Uterus (tissue), 2 donors: Measurements from ENCODE around the gene EYA3.

Source experiments
- CTCF ChIP-seq, 4 experiments: fragments of 200-600 bp in 2 of 4; fragments of 450-650 bp in 2 of 4; sonication (generic) in 2 of 4; IDR thresholded peaks; one replicate each; pipeline ENCODE4 v1.5.1; 2016 to 2019; ENCODE audit warnings: antibody characterized with exemption in 4 of 4, mild to moderate bottlenecking in 2 of 4, moderate library complexity in 1 of 4
- POLR2A ChIP-seq, 2 donors: fragments of 450-650 bp; IDR thresholded peaks; one replicate each; pipeline ENCODE4 v1.6.1; 2016; ENCODE audit warnings: antibody characterized with exemption in 2 of 2, mild to moderate bottlenecking in 1 of 2, moderate library complexity in 1 of 2

GRCh38 chr1:28035420-28035819 is 53.0 kb downstream of the EYA3 start:
- TF ChIP-seq CTCF (IDR thresholded peaks at IDR 0.05) (no peak), POLR2A (IDR thresholded peaks at IDR 0.05) (no peak)
